ENCODE measurements around the gene DDX42. TPM values are rescaled to one million over a fixed set of nuclear protein-coding genes. Genes with fewer than 3 reads are reported as not detected.

DDX42 gene
- total and polyA plus RNA-seq, 9 of the 15 experiments (the other 6 are each of a cell fraction or from before 2014, with no cell fraction given): 16.5 to 149 (median 87.6) TPM

DNA sequence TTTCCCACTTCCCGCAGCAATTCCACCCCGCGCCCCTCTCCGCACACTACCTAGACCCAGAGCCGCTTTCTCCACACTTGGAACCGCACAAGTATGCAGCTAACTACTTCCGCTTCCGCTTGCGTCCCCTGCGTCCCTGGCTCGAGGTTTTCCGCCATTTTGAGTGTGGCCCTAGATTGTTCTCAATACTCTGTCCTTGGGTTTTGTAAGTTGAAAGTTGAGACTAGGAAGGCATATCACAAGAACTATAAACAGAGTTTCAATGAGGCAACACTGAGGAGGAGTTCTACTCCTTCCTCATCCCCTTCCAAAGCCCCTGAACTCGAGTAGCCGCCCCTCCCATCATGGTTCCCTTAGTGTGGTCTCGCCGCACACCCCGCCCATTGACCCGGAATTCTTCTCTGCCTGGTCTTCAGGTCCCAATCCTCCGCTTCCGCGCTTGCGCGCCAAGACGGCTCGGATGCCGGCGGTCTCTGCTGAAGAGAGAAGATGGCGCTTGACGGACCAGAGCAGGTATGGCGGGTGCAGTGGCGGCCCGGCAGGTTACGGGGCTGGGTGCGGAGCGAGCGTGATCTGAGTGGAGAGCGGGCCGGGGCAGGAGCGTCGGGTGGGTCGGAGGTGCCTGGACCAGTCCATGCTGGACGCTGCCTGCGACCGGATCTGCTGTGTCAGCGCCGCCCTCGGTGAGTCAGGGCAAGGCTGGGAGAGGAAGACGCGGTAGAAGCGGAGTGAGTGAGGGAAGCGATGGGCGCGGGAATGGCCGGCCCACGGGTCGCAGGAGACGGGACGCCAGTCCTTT, 53.2 kb downstream of the DDX42 start, which contains the start of the genes FTSJ3 and PSMC5 (continued):
- TF ChIP-seq, protein P1, sequence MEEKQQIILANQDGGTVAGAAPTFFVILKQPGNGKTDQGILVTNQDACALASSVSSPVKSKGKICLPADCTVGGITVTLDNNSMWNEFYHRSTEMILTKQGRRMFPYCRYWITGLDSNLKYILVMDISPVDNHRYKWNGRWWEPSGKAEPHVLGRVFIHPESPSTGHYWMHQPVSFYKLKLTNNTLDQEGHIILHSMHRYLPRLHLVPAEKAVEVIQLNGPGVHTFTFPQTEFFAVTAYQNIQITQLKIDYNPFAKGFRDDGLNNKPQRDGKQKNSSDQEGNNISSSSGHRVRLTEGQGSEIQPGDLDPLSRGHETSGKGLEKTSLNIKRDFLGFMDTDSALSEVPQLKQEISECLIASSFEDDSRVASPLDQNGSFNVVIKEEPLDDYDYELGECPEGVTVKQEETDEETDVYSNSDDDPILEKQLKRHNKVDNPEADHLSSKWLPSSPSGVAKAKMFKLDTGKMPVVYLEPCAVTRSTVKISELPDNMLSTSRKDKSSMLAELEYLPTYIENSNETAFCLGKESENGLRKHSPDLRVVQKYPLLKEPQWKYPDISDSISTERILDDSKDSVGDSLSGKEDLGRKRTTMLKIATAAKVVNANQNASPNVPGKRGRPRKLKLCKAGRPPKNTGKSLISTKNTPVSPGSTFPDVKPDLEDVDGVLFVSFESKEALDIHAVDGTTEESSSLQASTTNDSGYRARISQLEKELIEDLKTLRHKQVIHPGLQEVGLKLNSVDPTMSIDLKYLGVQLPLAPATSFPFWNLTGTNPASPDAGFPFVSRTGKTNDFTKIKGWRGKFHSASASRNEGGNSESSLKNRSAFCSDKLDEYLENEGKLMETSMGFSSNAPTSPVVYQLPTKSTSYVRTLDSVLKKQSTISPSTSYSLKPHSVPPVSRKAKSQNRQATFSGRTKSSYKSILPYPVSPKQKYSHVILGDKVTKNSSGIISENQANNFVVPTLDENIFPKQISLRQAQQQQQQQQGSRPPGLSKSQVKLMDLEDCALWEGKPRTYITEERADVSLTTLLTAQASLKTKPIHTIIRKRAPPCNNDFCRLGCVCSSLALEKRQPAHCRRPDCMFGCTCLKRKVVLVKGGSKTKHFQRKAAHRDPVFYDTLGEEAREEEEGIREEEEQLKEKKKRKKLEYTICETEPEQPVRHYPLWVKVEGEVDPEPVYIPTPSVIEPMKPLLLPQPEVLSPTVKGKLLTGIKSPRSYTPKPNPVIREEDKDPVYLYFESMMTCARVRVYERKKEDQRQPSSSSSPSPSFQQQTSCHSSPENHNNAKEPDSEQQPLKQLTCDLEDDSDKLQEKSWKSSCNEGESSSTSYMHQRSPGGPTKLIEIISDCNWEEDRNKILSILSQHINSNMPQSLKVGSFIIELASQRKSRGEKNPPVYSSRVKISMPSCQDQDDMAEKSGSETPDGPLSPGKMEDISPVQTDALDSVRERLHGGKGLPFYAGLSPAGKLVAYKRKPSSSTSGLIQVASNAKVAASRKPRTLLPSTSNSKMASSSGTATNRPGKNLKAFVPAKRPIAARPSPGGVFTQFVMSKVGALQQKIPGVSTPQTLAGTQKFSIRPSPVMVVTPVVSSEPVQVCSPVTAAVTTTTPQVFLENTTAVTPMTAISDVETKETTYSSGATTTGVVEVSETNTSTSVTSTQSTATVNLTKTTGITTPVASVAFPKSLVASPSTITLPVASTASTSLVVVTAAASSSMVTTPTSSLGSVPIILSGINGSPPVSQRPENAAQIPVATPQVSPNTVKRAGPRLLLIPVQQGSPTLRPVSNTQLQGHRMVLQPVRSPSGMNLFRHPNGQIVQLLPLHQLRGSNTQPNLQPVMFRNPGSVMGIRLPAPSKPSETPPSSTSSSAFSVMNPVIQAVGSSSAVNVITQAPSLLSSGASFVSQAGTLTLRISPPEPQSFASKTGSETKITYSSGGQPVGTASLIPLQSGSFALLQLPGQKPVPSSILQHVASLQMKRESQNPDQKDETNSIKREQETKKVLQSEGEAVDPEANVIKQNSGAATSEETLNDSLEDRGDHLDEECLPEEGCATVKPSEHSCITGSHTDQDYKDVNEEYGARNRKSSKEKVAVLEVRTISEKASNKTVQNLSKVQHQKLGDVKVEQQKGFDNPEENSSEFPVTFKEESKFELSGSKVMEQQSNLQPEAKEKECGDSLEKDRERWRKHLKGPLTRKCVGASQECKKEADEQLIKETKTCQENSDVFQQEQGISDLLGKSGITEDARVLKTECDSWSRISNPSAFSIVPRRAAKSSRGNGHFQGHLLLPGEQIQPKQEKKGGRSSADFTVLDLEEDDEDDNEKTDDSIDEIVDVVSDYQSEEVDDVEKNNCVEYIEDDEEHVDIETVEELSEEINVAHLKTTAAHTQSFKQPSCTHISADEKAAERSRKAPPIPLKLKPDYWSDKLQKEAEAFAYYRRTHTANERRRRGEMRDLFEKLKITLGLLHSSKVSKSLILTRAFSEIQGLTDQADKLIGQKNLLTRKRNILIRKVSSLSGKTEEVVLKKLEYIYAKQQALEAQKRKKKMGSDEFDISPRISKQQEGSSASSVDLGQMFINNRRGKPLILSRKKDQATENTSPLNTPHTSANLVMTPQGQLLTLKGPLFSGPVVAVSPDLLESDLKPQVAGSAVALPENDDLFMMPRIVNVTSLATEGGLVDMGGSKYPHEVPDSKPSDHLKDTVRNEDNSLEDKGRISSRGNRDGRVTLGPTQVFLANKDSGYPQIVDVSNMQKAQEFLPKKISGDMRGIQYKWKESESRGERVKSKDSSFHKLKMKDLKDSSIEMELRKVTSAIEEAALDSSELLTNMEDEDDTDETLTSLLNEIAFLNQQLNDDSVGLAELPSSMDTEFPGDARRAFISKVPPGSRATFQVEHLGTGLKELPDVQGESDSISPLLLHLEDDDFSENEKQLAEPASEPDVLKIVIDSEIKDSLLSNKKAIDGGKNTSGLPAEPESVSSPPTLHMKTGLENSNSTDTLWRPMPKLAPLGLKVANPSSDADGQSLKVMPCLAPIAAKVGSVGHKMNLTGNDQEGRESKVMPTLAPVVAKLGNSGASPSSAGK (IDR thresholded peaks at IDR 0.05): no peak
- TF ChIP-seq BACH1 (tag; IDR thresholded peaks at IDR 0.05) (peak; percentile 70; the same call in 1 of the 2 replicates), ARID1B (IDR thresholded peaks at IDR 0.05) (peak; percentile 63), ILK (tag; IDR thresholded peaks at IDR 0.05; ENCODE audit: borderline replicate concordance, low read depth) (no peak), HEY1 (CRISPR knock-in tag; IDR thresholded peaks at IDR 0.05; ENCODE audit: borderline replicate concordance) (no peak), FIP1L1 (IDR thresholded peaks at IDR 0.05; ENCODE audit: low read depth, low read length, poor library complexity, severe bottlenecking) (peak; percentile 83), MEF2D (tag; conservative IDR thresholded peaks at IDR 0.05; ENCODE audit: low read depth) (no peak; the same call in 1 of the 2 replicates), MAX (CRISPR knock-in tag; IDR thresholded peaks at IDR 0.05) (peak; percentile 55), RBM34 (IDR thresholded peaks at IDR 0.05; ENCODE audit: borderline replicate concordance, insufficient read depth, low read length) (no peak), ZNF830 (CRISPR knock-in tag; IDR thresholded peaks at IDR 0.05) (no peak), IFI16 (CRISPR knock-in tag; IDR thresholded peaks at IDR 0.05) (no peak), ZNF740 (CRISPR knock-in tag; IDR thresholded peaks at IDR 0.05) (peak; percentile 77; the same call in 1 of the 2 replicates), ZNF740 (tag; IDR thresholded peaks at IDR 0.05) (peak in 1 of 2 experiments; percentile 16; a peak in 1 of 4 replicates), ZNF644 (tag; IDR thresholded peaks at IDR 0.05; ENCODE audit: low read depth) (0 out of 2 replicates have a peak, but pooled peaks have one; percentile 60)
